Nephron (organoid): ENCODE results near the gene SLC26A3.

Experiments used
- H3K27ac Mint-ChIP-seq, 3 experiments: 2 replicates each; pipeline ENCODE4 v1.8.0; 2020; ENCODE audit warnings: mixed read lengths in 3 of 3, mild to moderate bottlenecking in 2 of 3, moderate library complexity in 1 of 3
- H3K27me3 Mint-ChIP-seq: 2 replicates; pipeline ENCODE4 v1.8.0; 2021; ENCODE audit warnings: low read depth, mild to moderate bottlenecking, moderate library complexity, mixed read lengths
- H3K36me3 Mint-ChIP-seq: 2 replicates; pipeline ENCODE4 v1.8.0; 2020; ENCODE audit warnings: low read depth, mixed read lengths
- H3K4me1 Mint-ChIP-seq: 2 replicates; pipeline ENCODE4 v1.8.0; 2020; ENCODE audit warnings: mixed read lengths
- H3K4me3 Mint-ChIP-seq, 3 experiments: 2 replicates each; pipeline ENCODE4 v1.8.0; 2020; ENCODE audit warnings: mild to moderate bottlenecking in 3 of 3, mixed read lengths in 3 of 3, moderate library complexity in 2 of 3
- H3K9me3 Mint-ChIP-seq: 2 replicates; pipeline ENCODE4 v1.8.0; 2020; ENCODE audit warnings: mixed read lengths
- CTCF ChIP-seq, 3 experiments: fragments of 200-600 bp; sonication (generic); IDR thresholded peaks; one replicate each; pipeline ENCODE4 v1.5.0; 2021; ENCODE audit warnings: antibody characterized with exemption in 3 of 3; ENCODE audit not compliant: unreplicated experiment in 3 of 3

The SLC26A3 gene

GRCh38 chr7:107723255-107723654, 79.8 kb downstream of the SLC26A3 start:
- TF ChIP-seq CTCF (IDR thresholded peaks at IDR 0.05; ENCODE audit: unreplicated experiment in 3 of 3) = no peak
- Mint-ChIP-seq H3K4me3 (no peak overlapping the region), H3K9me3 (no peaks in the 10 kb centered on the region), H3K27me3 (peaks cover 19% of the 10 kb centered on the region), H3K36me3 (no peaks in the 10 kb centered on the region), H3K27ac (no peak overlapping the region), H3K4me1 (no peaks in the 10 kb centered on the region)

GRCh38 chr7:107721286-107721685, 81.7 kb downstream of the SLC26A3 start:
- Mint-ChIP-seq H3K4me1 (no peaks in the 10 kb centered on the region), H3K27me3 (peaks cover 6% of the 10 kb centered on the region), H3K9me3 (no peaks in the 10 kb centered on the region)

GRCh38 chr7:107718456-107719193, 84.4 kb downstream of the SLC26A3 start:
- Mint-ChIP-seq H3K36me3 (no peaks in the 10 kb centered on the region), H3K4me3 (no peak overlapping the region), H3K9me3 (no peaks in the 10 kb centered on the region), H3K27ac (no peak overlapping the region), H3K27me3 (no peaks in the 10 kb centered on the region), H3K4me1 (no peaks in the 10 kb centered on the region)
- TF ChIP-seq CTCF (IDR thresholded peaks at IDR 0.05; ENCODE audit: unreplicated experiment in 3 of 3) = no peak

More at GRCh38 chr7:107721286-107721685, 81.7 kb downstream of the SLC26A3 start:
- no peak for TF ChIP-seq CTCF (IDR thresholded peaks at IDR 0.05; ENCODE audit: unreplicated experiment in 3 of 3)
- Mint-ChIP-seq H3K36me3 (no peaks in the 10 kb centered on the region), H3K4me3 (no peak overlapping the region), H3K27ac (no peak overlapping the region)

- Mint-ChIP-seq H3K27ac (no peak overlapping the region), H3K4me3 (no peak overlapping the region), H3K36me3 (no peaks in the 10 kb centered on the region), H3K4me1 (no peaks in the 10 kb centered on the region), H3K9me3 (no peaks in the 10 kb centered on the region), H3K27me3 (no peaks in the 10 kb centered on the region)
- no peak for TF ChIP-seq CTCF (IDR thresholded peaks at IDR 0.05; ENCODE audit: unreplicated experiment in 3 of 3)
These were observed 87.5 kb downstream of the SLC26A3 start for GRCh38 chr7:107715531-107715930.
